SK-N-MC (cell line): ENCODE data around the gene LNP1.

Experiments
- EZH2 ChIP-seq: fragments of 200-600 bp; sonication (generic); IDR thresholded peaks from one replicate; pipeline ENCODE4 v1.6.1; 2017; ENCODE audit warnings: antibody characterized with exemption
- POLR2AphosphoS5 ChIP-seq: IDR thresholded peaks from 2 replicates; pipeline ENCODE4 v1.6.1; 2012; ENCODE audit warnings: mild to moderate bottlenecking, low read depth, low read length, borderline replicate concordance

- TF ChIP-seq POLR2AphosphoS5 (no peak), EZH2 (no peak)
Observed at GRCh38 chr3:100456745-100457144, 55.4 kb downstream of the LNP1 start.
